Measurements from ENCODE around the gene BDH1.
"Not testable (repeated sequence)": the region's sequence is repeated elsewhere in the genome, so short reads cannot be mapped to it uniquely, and the experiment has no call there.

- not testable (repeated sequence) for TF ChIP-seq POLR2A (IDR thresholded peaks at IDR 0.05; ENCODE audit: low read length); GATA1 (IDR thresholded peaks at IDR 0.05; ENCODE audit: low read depth, low read length)
Measured at GRCh38 chr3:197601566-197601840, 45.7 kb upstream of the BDH1 start.
